Tibial nerve (tissue), 4 donors: ENCODE data around the gene FAR1. TPM values are rescaled to one million over a fixed set of nuclear protein-coding genes. Genes with fewer than 3 reads are reported as not detected.

Experiments
- DNase-seq, 2 donors: peaks; one replicate each; pipeline ENCODE4 v3.0.0-alpha.2; 2019; ENCODE audit warnings: low spot score in 2 of 2
- H3K27ac ChIP-seq, 4 donors: fragments of 200-600 bp; sonication (generic) in 3 of 4; one replicate each; pipeline ENCODE4 v1.5.1; 2017 to 2019; ENCODE audit warnings: mild to moderate bottlenecking in 1 of 4
- H3K27me3 ChIP-seq, 2 donors: fragments of 200-600 bp; sonication (generic) in 1 of 2; one replicate each; pipeline versions ENCODE4 v1.5.1 to v1.6.0; 2017 to 2019
- H3K36me3 ChIP-seq, 3 donors: fragments of 200-600 bp; sonication (generic); one replicate each; pipeline ENCODE4 v1.5.1; 2018 to 2019
- H3K4me1 ChIP-seq, 4 donors: fragments of 200-600 bp; sonication (generic) in 3 of 4; one replicate each; pipeline ENCODE4 v1.5.1; 2017 to 2019
- H3K4me3 ChIP-seq, 4 donors: fragments of 200-600 bp; sonication (generic) in 3 of 4; one replicate each; pipeline ENCODE4 v1.5.1; 2017 to 2019; ENCODE audit warnings: mild to moderate bottlenecking in 1 of 4, moderate library complexity in 1 of 4
- H3K9me3 ChIP-seq, 4 donors: fragments of 200-600 bp; sonication (generic) in 3 of 4; one replicate each; pipeline ENCODE4 v1.5.1; 2017 to 2019
- CTCF ChIP-seq, 5 experiments: fragments of 200-600 bp in 3 of 5; fragments of 450-650 bp in 2 of 5; sonication (generic) in 3 of 5; IDR thresholded peaks; one replicate each; pipeline ENCODE4 v1.5.1; 2016 to 2019; ENCODE audit warnings: antibody characterized with exemption in 5 of 5, mild to moderate bottlenecking in 3 of 5, moderate library complexity in 2 of 5
- EP300 ChIP-seq, 2 donors: sonication (generic); formaldehyde crosslinking; IDR thresholded peaks; one replicate each; pipeline ENCODE4 v1.6.1; 2017; ENCODE audit warnings: antibody characterized with exemption in 2 of 2, mild to moderate bottlenecking in 1 of 2
- POLR2A ChIP-seq, 2 donors: fragments of 450-650 bp; IDR thresholded peaks; one replicate each; pipeline ENCODE4 v1.6.1; 2017; ENCODE audit warnings: antibody characterized with exemption in 2 of 2, mild to moderate bottlenecking in 2 of 2, moderate library complexity in 2 of 2
- WGBS, 2 donors: methylation state at CpG; one replicate each; pipeline ENCODE4 v1.1.5; 2018; 5-methylcytosine and 5-hydroxymethylcytosine counted together
- total RNA-seq, 4 donors: library from RNA; depleted of rRNA; stranded (reverse); fragments of >200 nt; gene quantifications; one replicate each; pipeline ENCODE4 v1.1.0, GENCODE V29; 2016

The FAR1 gene
- total RNA-seq, 4 donors from 2014 or later: 54.6 to 64.0 (median 60.3) TPM

GRCh38 chr11:13635804-13636203 is 32.7 kb upstream of the FAR1 start:
- H3K27me3 ChIP-seq: no peaks in the 10 kb centered on the region
- no peaks in the 10 kb centered on the region for H3K4me1 ChIP-seq
- DNase-seq: no peak
- TF ChIP-seq CTCF (IDR thresholded peaks at IDR 0.05): no peak
- TF ChIP-seq EP300 (IDR thresholded peaks at IDR 0.05): no peak
- TF ChIP-seq POLR2A (IDR thresholded peaks at IDR 0.05): no peak
- no peaks in the 10 kb centered on the region for H3K36me3 ChIP-seq
- H3K4me3 ChIP-seq: no peak overlapping the region
- no peak overlapping the region for H3K27ac ChIP-seq
- H3K9me3 ChIP-seq: no peaks in the 10 kb centered on the region

GRCh38 chr11:13637125-13638069 is 31.1 kb upstream of the FAR1 start:
- TF ChIP-seq POLR2A (IDR thresholded peaks at IDR 0.05) (no peak), EP300 (IDR thresholded peaks at IDR 0.05) (no peak), CTCF (IDR thresholded peaks at IDR 0.05) (no peak)
- Histone ChIP-seq H3K9me3 (no peaks in the 10 kb centered on the region), H3K27me3 (no peaks in the 10 kb centered on the region), H3K36me3 (no peaks in the 10 kb centered on the region), H3K4me3 (no peak overlapping the region), H3K4me1 (no peaks in the 10 kb centered on the region), H3K27ac (no peak overlapping the region)
- 78 to 85% methylated on average over 4 of the region's 4 CpGs for WGBS, 2 donors
- DNase-seq: no peak

GRCh38 chr11:13638422-13638821 is 30.0 kb upstream of the FAR1 start:
- TF ChIP-seq CTCF (IDR thresholded peaks at IDR 0.05) (no peak), EP300 (IDR thresholded peaks at IDR 0.05) (no peak), POLR2A (IDR thresholded peaks at IDR 0.05) (no peak)
- no peak overlapping the region for H3K4me3 ChIP-seq
- H3K9me3 ChIP-seq: no peaks in the 10 kb centered on the region
- no peak for DNase-seq
- no peaks in the 10 kb centered on the region for H3K36me3 ChIP-seq
- H3K4me1 ChIP-seq: no peaks in the 10 kb centered on the region
- no peaks in the 10 kb centered on the region for H3K27me3 ChIP-seq
- H3K27ac ChIP-seq: no peak overlapping the region

GRCh38 chr11:13644997-13645687 is 23.3 kb upstream of the FAR1 start:
- no peak overlapping the region for H3K27ac ChIP-seq
- WGBS, 2 donors: 81 to 85% methylated on average over 7 of the region's 7 CpGs

More at GRCh38 chr11:13644997-13645687, 23.3 kb upstream of the FAR1 start:
- no peak for TF ChIP-seq POLR2A (IDR thresholded peaks at IDR 0.05)
- no peak for TF ChIP-seq CTCF (IDR thresholded peaks at IDR 0.05)
- TF ChIP-seq EP300 (IDR thresholded peaks at IDR 0.05): no peak
- Histone ChIP-seq H3K4me1 (no peaks in the 10 kb centered on the region), H3K27me3 (no peaks in the 10 kb centered on the region), H3K4me3 (no peak overlapping the region), H3K9me3 (no peaks in the 10 kb centered on the region), H3K36me3 (no peaks in the 10 kb centered on the region)
- DNase-seq: no peak
